Activated T-helper 1 cell treated with Interleukin-2 at 50 U/mL for 16 hours (primary cell): ENCODE data around the gene PRKAG3.
A peak's percentile ranks its signal among the peaks of the same experiment; 100 is the strongest.
"Not testable (repeated sequence)": the region's sequence is repeated elsewhere in the genome, so short reads cannot be mapped to it uniquely, and the experiment has no call there.

ENCODE experiments used
- DNase-seq: peaks from one replicate; pipeline ENCODE4 v3.0.0-alpha.2; 2020; ENCODE audit warnings: low read depth

Gene PRKAG3

DNA sequence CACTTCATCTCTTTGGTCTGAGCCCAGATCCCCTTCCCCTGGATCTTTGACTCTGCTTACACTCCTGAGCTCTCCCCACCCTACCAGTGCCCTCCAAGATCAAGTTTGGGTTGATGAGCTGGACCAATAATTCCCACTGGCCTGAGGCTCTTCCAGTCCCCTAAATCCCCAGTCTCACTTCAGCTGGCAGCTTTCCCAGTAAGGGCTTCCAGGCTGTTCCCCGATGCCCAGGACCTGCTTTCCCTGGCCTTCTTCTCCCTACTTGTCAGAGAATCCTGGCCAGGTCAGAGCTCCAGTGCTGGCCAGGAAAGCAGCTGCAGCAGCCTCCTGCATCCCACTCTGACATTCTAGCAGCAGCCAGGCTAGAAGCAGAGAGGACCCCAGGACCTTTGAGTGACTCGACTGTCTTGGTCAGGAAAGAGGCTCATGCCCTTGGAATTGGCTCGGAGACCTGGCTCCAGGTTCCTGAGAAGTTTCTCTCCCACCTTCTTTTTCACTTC lies 31.5 kb upstream of the PRKAG3 start:
- DNase-seq, result no peak

DNA sequence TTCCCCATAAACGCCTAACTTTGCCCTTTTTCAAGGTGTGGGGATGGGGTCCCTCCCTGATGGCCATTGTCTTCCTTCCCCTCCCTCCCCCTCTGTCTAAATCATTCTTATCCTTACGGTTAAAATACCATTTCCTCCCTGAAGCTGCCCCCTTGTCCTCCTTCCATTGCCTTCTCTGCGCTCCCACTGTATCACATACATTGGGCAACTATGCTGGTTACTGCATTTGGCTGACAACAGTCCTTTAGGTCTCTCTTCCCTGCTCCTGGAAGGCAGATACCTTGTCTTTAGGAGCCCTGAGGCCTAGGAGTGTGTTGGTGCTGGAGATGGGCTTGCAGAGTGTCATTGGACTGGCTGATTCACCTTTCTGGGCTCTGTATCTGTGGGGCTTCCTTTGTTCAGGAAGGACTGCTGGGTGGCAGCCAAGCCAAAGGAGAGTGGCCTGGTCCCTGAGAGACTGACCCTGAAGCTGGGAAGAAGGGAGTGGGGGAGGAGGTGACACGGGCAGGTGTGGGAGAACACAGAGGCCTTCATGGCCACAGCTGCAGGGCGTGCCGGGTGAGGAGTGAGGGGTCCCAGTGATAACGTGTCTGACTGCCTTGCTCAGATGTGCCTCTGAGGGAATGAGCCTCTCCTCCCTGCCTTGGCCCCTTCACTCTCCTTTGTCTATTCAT lies 30.2 kb upstream of the PRKAG3 start:
- DNase-seq, result no peak

DNA sequence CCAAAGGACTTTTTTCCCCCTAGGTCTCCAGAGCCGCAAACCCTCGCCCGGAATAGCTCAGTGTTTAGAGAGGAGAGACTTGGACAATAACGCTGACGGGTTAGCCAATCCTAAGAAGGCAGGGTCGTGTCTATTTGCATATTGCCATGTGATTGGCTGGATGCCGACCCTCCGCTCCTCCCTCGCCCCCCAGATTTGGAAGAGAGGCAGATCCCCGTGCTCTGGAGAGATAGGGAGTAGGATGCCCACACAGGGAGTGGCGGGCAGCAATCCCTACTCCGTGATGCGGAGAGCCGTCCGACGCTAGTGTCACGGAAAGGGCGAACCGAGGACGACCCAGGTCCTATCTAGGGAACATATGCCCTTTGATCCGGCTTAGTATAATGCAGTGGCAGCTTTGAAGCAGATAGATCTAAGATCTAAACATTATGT lies 29.4 kb upstream of the PRKAG3 start:
- DNase-seq, result no peak

DNA sequence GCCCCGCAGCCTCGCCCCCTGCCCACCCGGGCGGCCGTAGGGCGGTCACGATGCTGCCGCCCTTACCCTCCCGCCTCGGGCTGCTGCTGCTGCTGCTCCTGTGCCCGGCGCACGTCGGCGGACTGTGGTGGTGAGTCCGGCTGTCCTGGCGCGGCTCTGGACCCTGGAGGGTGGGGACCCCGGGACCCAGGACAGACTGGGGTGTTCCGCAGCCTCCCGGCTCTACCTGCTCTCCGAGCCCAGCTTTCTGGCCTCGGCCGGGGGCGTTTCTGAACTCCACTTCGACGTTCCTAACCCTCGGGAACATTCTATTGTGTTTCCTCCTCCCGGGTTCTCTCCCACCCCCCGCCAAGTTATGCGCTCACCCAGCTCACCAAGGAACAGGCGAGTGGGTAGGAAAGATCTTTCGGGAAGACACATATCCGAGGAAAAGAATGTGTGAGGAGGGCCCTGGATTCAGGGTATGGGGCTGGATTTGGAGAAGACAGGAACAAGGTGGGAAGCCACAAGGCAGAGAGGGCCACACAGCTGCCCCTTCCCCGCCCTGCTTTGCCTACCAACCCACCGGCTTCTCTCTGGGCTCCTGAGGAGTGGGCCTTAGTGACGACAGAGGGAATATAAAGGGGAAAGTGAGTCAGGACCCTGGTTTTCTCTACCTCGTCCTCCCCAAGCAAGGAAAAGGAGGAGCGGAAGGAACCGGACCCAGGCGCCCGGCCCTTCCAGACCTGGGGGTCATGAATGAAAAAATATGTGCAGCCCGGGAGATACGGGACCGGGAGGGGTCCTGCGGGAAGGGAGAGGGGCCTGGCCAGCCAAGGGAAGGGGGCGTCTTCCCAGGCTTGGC lies 28.6 kb upstream of the PRKAG3 start:
- DNase-seq, result no peak

GRCh38 chr2:218859556-218859987 lies 28.0 kb upstream of the PRKAG3 start, which contains the start of gene WNT6:
WNT6 (plus strand) TSS chr2:218859805; CDS start chr2:218860038, 233 bp downstream.
- no peak for DNase-seq

GRCh38 chr2:218858671-218859555 lies 27.3 kb upstream of the PRKAG3 start:
- no peak for DNase-seq

DNA sequence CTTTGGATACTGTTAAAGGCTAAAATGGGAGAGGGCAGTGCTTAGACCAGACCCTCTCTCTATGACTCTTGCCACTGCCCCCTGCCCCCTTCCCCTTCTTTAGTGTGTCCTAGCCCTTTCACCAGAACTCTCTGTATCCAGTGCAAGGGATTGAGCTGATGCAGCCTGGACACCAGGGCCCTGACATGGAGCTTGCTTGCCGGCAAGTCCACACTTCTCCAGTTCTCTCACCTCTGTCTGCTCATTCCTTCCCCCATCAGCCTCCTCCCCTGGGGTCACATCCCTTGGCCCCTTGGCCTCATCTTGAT lies 26.5 kb upstream of the PRKAG3 start:
- DNase-seq, result no peak

DNA sequence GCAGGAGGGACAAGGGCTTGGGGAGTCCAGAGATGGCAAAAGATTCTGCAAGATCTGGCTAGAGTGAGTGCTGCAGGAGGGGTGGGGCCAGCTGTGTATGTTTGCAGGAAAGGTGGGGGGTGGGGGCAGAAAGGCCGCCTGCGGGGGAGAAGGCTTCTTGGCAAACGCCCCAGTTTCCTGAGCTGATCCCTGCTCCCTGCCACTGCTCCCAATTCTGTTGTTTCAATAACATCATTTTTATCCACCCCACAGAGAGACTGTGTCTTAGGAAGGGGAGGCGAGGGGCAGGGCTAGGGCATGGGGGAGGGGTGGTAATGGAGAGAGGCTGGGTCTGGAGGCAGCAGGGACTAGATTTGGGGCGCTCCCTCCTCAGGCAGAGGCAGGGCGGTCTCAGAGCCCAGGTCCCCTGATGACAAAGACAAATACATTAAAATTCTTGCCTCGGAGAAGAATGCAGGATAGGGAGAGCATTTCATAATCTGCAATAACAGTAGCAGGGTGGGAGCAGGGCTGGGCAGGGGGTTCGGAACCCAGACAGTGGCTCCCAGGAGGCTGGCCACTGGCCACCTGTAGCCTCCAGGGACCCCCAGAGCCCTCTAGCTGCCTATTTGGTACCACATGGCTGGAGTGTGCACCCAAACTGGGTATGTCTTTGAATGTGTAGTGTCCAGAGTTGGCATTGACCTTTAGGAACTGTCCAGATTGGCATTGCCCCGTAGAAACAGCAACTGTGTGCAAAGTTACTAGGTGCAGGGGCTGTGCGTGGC lies 26.0 kb upstream of the PRKAG3 start:
- no peak for DNase-seq

- no peak for DNase-seq
These were observed 25.3 kb upstream of the PRKAG3 start for GRCh38 chr2:218856896-218857243.

DNA sequence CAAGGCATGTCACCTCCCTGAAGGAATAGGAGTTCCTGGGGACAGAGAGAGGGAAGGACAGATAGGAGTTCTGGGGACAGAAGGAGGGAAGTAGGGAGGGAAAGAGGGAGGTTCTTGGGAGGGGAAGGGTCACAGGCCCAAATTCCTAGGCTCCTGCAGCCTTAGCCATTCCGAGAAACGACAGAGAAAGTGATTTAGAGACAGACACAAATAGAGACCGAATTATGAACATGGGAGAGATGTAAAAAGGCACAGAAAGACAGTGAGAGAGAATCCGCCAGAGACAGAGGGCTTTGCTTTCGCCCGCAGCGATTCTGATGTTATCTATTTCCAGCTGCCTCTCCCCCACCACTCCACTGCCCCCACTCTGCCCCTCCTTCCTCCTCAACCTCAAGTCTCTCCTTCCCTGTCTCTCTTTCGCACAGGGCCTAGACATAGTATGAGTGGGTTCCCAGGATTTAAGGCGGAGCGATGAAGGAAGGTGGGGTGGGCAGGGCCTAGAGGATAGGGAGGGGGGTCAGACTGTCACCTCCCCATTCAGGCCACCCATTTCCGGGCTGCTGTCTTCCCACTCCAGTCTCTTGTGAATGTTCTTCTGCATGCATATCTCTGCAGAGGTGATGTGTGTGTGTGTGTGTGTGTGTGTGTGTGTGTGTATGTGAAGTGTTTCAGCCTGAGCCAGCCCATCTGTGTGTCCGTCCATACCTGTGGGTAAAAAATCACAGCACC lies 24.7 kb upstream of the PRKAG3 start:
- no peak for DNase-seq

GRCh38 chr2:218855305-218856166 lies 23.9 kb upstream of the PRKAG3 start:
- no peak for DNase-seq

DNA sequence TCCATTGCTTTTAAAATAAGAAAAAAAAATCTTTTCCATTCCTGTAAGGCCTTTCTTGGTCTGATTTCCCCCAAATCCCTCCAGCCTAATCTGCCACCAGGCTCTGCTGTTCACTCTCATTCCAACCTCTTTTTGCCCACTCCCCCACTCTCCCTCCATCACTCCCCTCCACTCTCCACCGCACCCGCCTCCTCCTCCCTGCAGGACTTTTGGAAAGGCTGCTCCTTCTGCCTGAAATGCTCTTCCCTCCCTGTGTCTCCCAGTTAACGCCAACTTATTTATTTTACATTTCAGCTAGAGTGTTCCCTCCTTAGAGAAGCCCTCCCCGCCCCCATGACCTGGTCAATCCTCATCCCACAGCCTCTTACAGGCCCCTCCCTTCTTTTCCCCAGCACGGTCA lies 23.3 kb upstream of the PRKAG3 start:
- no peak for DNase-seq

DNA sequence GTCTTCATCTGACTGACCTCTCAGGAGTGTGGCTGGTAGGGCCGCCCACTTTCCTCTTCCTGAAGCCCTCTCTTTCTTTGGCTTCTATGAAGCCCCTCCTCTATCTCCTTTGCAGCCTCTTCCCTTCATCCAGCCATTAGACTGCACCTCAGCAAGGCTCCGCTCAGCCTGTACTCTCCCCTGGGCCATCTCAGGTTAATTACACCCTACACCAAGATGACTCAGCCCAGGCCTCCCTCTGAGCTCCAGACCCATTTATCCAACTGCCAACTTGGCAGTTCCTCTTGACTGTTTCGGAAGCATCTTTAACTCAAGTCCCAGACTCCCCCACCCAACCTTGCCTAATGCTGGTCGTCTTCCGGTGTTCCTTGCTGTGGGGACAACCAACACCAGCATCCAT lies 22.2 kb upstream of the PRKAG3 start:
- DNase-seq, result no peak

DNA sequence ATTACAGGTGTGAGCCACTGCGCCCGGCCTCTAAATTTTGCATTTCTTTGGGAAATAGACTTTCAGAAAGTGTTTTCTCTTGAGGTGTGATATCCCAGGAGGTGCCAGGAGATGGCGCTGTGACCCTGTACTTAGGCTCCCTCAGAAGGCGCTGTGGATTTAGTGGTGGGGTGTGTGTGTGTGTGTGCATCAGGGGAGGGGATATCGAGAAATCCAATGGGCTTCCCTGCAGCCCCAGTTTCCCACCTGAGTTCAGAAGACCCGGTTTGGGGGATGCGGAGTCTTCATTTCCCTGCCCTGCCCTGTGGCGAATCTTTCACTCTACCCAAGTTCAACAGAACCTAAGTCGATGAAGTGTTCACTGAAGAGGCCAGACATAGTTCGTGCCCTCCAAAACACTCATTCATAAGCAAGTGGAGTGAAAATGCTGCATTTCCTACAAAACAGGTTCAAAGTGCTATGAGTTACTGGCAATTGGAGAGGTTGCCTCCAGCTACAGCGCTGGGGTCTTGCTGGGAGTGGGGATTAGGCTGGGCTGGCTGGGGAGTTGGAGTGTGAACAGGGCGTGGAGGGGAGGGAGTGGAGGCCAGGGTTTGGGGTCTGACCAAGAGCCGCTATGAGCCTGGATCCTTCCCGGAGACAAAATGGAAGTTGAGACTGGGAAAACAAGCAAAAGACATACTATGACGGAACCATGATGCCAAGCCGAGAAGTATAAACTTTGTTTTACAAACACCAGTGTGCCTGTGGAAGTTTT lies 21.5 kb upstream of the PRKAG3 start:
- peak; percentile 32 for DNase-seq

DNA sequence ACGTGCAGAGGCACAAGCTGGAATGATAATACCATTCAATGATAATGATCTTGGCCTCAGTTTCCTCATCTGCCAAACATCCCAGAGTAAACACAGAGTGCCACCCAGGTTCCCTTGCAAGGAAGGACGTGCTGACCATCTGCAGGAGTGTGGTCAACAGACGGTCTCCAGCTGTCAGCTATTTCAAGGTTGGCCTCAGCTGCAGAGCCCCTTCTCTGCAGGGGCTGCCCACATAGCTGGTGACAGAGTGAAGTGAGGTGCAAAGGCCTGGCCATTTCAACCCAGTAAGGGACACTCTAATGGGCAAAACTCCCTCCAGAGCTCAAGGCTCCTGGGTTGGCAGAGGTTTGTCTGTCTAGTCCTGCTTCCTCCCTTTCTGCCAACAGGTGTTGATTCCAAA lies 19.7 kb upstream of the PRKAG3 start:
- DNase-seq, result no peak

DNA sequence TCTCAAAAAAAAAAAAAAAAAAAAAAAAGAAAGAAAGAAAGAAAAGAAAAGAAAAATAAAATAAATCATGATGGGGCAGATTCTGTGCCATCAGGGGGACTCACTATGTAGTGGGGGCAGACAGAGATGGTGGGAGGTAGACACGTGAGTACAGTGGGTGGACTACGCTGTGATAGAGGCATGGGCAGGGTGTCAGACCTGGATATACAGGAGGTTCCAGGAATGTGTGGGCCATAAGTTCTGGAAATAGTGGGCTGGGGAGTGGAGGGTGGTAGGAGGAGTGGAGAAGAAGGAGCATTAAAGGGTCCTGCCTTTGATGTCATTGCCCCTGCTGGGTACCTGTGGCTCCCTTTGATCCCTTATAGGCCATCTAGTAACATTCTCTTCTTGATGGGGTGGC lies 19.2 kb upstream of the PRKAG3 start:
- DNase-seq, result no peak

- no peak for DNase-seq
These were observed 18.1 kb upstream of the PRKAG3 start for GRCh38 chr2:218849721-218850120.

GRCh38 chr2:218846963-218847362 lies 15.4 kb upstream of the PRKAG3 start:
- DNase-seq, result not testable (repeated sequence)

GRCh38 chr2:218844334-218844733 lies 12.7 kb upstream of the PRKAG3 start:
- not testable (repeated sequence) for DNase-seq
